Measurements from ENCODE around the gene LRRC27. TPM values are rescaled to one million over a fixed set of nuclear protein-coding genes. Genes with fewer than 3 reads are reported as not detected.

Gene LRRC27
- total RNA-seq, 1 donor from 2014 or later = 3.1 TPM

DNA sequence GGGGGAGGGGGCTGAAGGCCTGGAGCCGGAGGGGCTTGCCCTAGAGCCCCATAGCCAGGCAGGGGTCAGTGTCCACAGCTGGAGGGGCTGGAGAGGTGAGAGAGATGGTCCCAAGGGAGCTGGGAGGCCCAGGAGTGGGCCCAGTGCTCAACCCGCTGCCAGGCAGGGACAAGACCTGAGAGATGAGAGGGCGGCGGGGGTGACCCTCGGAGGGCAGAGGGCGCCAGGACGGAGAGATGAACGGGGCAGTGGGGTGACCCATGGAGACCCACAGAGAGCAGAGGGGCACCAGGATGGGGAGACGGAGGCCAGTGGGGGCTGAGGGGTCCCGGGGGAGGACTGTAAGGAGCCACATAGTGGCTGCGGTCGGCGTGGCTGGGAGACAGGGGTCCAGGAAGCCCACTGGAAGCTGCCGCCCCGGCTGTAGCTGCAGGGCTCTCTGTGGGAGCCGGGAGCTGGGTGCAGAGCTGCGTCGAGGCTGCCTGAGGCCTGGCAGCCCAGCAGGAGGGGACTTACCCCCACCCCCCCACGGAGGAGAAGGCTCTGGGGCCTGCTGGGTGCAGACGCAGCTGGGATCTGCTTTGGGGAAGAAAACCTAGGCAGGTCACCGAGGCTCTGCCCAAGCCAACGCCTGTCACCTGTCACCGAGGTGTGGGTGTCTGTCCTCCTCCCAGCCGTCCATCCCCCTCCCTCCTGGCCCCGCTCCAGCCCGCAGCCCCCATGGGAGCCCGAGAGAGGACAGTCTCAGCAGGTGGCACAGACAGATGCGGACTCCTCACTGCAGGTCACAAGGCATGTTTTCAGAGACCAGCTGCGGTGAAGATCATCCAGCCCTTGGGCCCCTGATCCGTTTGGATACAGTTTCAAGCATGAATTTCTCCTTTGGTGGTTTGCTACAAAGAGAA is 90.1 kb downstream of the LRRC27 start:
- intact Hi-C loops (cut with micrococcal nuclease) = no loop called here

GRCh38 chr10:132422903-132423825 is 91.2 kb downstream of the LRRC27 start:
- intact Hi-C loops (cut with micrococcal nuclease) = no loop called here

DNA sequence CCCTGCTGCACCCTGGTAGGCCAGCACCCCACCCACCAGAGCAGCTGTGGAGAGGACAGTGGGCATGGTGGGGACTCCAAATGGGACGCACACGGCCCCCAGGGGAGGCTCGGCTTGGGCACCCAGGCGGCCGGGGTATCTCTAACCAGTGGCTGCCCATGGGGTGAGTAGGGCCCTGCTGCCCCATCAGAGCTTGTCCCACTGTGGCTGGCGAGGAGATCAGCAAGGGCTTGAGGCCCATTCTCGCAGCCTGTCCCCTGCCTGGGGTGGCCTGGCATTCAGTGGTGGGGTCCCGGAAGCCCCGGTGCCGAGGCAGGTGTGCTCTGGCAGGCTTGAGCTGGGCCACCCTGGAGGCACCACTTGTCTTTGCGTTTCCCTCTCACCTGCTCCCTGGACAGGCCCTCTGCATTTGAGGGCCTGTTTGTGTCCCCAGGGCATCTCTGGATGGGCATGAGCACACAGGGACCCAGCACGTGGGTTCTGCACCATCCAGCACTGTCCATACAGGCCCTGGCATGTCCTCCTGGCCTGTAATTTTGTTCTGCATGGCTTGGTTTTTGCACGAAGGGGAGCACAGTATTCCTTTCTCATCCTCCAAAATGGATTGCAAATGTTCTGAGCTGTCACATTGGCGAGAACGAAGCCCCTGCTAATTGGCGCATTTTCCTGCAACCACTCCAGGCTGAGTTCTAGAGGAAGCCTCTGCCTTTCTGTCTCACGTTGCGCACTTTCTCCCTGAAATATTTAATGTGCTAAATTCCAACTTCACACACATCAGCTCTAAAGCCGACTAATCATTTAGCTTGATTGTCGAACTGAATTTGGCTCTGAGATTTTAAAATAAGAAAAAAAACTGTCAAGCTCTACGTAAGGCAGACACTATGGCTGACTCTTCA is 92.2 kb downstream of the LRRC27 start:
- intact Hi-C loops (cut with micrococcal nuclease) = no loop called here

DNA sequence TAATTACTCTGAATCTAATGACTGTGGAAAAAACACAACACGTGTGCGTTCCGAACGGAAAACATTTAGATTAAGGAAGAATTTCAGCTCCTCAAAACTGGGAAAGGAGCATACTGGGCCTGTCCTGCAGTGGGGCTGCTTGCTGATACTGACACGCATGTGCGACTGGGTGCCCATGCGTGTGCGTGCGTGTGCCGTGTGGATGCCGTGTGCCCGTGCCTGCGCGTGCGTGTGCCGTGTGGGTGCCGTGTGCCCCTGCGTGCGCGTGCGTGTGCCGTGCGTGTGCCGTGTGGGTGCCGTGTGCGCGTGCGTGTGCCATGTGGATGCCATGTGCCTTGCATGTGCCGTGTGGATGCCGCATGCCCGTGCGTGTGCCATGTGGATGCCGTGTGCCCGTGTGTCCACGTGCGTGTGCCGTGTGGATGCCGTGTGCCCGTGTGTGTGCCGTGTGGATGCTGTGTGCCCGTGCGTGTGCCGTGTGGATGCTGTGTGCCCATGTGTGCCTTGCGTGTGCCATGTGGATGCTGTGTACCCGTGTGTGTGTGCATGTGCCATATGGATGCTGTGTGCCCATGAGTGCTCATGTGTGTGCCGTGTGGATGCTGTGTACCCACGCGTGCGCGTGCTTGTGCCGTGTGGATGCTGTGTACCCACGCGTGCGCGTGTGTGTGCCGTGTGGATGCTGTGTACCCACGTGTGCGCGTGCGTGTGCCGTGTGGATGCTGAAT is 93.2 kb downstream of the LRRC27 start:
- intact Hi-C loops (cut with micrococcal nuclease) = no loop called here

DNA sequence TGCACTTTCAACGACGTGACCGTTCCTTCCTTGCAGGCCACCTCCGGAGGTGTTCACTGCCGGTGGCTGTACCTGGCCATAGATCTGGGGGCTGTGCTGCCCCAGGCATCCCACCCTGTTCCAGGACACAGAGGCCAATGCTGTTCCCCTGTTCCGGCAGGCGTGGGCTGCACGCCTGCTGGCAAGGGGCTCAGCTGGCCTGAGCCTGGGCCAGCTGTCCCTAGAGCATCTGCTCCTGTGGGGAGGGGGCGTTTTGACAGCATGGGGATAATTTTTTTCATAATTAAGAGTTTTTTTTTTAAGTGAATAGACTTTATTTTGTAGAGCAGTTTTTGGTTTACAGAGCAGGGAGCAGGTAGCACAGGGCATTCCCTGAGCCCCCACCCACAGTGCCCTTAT is 93.8 kb downstream of the LRRC27 start:
- intact Hi-C loops (cut with micrococcal nuclease) = no loop called here

DNA sequence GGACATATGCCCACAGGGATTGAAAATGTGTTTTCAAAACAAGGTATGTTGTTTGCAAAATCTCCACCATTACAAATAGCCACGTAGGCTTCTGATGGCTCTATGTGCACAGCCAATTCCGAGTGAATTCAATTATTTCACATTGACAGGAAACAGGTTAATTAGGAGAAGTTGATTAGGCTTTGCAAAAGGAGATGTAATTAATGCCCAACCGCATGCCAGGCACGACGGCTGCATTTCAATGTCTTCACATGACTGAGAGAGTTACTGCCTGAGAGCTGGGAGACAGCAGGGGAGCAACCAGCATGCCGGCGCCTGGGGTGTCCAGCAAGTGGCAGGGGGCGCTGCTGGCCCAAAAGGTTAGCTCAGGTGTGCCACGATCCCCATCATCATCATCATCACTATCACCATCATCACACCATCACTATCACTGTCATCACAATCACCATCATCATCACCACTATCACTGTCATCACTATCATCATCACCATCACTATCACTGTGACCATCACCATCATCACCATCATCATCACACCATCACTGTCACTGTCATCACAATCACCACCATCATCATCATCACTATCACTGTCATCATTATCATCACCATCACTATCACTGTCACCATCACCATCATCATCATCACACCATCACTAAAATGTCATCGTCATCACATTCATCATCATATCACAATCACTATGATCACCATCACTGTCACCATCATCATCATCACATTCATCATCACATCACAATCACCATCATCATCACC is 95.2 kb downstream of the LRRC27 start:
- intact Hi-C loops (cut with micrococcal nuclease) = no loop called here

DNA sequence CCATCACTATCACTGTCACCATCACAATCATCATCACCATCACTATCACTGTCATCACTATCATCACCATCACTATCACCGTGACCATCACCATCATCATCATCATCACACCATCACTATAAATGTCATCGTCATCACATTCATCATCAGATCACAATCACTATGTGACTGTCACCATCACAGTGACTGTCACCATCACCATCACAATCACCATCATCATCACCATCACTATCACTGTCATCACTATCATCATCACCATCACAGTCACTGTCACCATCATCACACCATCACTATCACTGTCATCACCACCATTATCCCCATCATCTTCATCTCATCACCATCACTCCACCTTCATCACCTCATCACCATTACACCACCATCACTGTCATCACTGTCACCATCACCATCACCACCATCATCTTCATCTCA is 96.0 kb downstream of the LRRC27 start:
- intact Hi-C loops (cut with micrococcal nuclease) = no loop called here

- intact Hi-C loops (cut with micrococcal nuclease) = no loop called here
These were observed 96.5 kb downstream of the LRRC27 start for GRCh38 chr10:132428486-132428995.

Other genes starting within 250 kb of the LRRC27 start
- gene DPYSL4, start 145.2 kb upstream of the LRRC27 start, total RNA-seq = 22.5 and 24.0 TPM in 2 replicates
- 8.7 and 9.4 TPM in 2 replicates for gene STK32C, start 24.2 kb upstream of the LRRC27 start, total RNA-seq
- 9.4 and 9.8 TPM in 2 replicates for gene PWWP2B, start 65.0 kb downstream of the LRRC27 start, total RNA-seq
- gene INPP5A, start 205.6 kb downstream of the LRRC27 start, total RNA-seq = 18.1 and 19.0 TPM in 2 replicates